ENCODE results near the gene BUB1B.
"Not testable (repeated sequence)": the region's sequence is repeated elsewhere in the genome, so short reads cannot be mapped to it uniquely, and the experiment has no call there.

The BUB1B gene

GRCh38 chr15:40137303-40138200, 23.3 kb upstream of the BUB1B start:
- DNase-seq, result no peak

GRCh38 chr15:40138201-40138570, 22.7 kb upstream of the BUB1B start:
- DNase-seq, result not testable (repeated sequence)

- DNase-seq, result no peak
Observed at GRCh38 chr15:40142428-40142827, 18.4 kb upstream of the BUB1B start.

GRCh38 chr15:40146037-40146436, 14.8 kb upstream of the BUB1B start:
- no peak for DNase-seq

- DNase-seq, result no peak
Observed at GRCh38 chr15:40149339-40149738, 11.5 kb upstream of the BUB1B start.

GRCh38 chr15:40150163-40150925, 10.5 kb upstream of the BUB1B start:
- peak; percentile 37 for DNase-seq

GRCh38 chr15:40151499-40151898, 9.4 kb upstream of the BUB1B start:
- no peak for DNase-seq

GRCh38 chr15:40151991-40152390, 8.9 kb upstream of the BUB1B start:
- no peak for DNase-seq

- DNase-seq, result not testable (repeated sequence)
Observed at GRCh38 chr15:40154821-40155220, 6.0 kb upstream of the BUB1B start.

- DNase-seq, result no peak
Observed at GRCh38 chr15:40155270-40155910, 5.5 kb upstream of the BUB1B start.

GRCh38 chr15:40157778-40158447, 3.0 kb upstream of the BUB1B start:
- DNase-seq, result no peak

- no peak for DNase-seq
Observed at GRCh38 chr15:40160021-40160420, 848 bp upstream of the BUB1B start.

- DNase-seq, result no peak
Observed at GRCh38 chr15:40161693-40162391, 973 bp downstream of the BUB1B start.

GRCh38 chr15:40162552-40162951, 1.7 kb downstream of the BUB1B start:
- no peak for DNase-seq

- no peak for DNase-seq
Observed at GRCh38 chr15:40163657-40164416, 3.0 kb downstream of the BUB1B start.

- not testable (repeated sequence) for DNase-seq
Observed at GRCh38 chr15:40167374-40167773, 6.5 kb downstream of the BUB1B start.

- DNase-seq, result no peak
Observed at GRCh38 chr15:40175160-40175559, 14.3 kb downstream of the BUB1B start.

- DNase-seq, result no peak
Observed at GRCh38 chr15:40182358-40183029, 21.6 kb downstream of the BUB1B start.

GRCh38 chr15:40183636-40184463, 23.0 kb downstream of the BUB1B start:
- no peak for DNase-seq

GRCh38 chr15:40190591-40190990, 29.7 kb downstream of the BUB1B start:
- DNase-seq, result no peak
